DMS53 treated with DMSO at 0.1 percent for 48 hours (cell line): Measurements from ENCODE around the gene ARHGAP15.

Experiments used
- DNase-seq: peaks from one replicate; lab custom pipeline; 2025; ENCODE audit not compliant: unreplicated experiment; lab: John Stamatoyannopoulos, UW

ARHGAP15 gene

DNA sequence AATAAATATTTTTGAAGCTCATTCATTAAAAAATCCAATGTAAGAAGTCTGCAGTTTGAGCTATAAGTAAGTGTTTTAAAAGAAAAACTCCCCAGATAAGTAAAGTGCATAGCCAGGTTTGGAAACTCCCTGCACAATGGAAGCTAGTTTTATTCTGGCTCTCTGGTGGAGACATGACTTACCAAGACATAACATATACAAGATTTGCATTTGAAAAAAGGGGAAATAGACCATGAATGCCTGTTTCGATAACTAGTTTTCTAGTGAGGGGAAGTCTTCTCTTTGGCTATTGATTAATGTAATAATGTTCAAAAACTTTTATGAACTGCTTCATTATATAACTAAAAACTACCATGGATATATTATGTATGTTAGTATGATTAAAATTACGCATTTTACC is 435.2 kb downstream of the ARHGAP15 start:
- no peak for DNase-seq

DNA sequence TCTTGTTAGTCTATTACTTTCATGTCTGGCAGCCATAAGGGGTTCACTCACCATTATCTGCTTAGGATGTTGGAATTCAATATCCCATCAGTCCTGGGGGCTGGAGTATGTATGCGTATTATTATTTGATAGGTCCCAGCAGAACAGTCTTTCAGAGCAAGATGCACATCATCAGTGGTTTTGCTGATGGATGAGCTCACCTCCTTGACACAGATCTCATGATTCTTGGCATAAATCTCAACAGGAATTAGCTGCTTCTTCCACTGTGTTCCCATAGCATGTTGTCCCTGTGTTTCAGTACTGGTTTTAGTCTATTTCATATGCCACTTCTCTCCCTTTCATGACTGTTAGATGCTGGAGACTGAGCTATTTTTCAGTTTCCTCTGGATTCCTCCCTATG is 442.5 kb downstream of the ARHGAP15 start:
- DNase-seq, result no peak

DNA sequence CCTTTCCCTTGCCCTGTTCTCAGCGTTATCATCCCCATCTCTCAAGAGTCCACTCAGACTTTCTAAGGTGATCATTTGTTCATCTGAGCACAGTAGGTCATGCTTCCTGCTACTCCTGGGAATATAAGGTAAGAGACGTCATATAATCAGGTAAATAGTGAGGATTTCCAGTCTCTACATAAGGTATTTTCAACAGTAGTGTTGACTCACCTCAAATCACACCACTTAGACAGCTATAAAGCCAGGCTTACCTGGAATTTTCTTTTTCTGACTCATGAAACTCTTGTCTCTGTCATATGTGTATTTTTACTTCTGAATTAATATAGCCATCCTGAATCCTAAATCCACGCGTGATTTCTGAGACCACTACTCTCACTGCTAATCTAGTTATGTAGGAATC is 443.2 kb downstream of the ARHGAP15 start:
- no peak for DNase-seq

DNA sequence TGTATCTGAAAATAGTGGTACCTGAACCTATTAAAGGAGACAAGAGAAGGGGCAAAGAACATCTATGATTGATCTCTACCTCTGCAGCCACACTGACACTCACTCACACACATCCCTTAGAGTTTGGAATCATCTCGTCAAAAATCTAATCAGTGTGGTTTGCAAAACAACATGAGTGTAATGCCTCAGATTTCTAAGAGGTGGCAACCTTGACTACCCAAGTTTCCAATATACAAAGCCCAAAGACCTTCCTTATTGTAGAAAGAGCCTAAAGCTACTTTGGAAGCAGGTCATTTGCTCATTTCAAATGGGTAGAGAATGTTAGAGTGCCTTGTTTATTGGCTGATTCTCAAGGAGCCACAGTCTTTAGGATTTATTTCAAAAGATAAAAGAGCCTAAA is 444.9 kb downstream of the ARHGAP15 start:
- no peak for DNase-seq

DNA sequence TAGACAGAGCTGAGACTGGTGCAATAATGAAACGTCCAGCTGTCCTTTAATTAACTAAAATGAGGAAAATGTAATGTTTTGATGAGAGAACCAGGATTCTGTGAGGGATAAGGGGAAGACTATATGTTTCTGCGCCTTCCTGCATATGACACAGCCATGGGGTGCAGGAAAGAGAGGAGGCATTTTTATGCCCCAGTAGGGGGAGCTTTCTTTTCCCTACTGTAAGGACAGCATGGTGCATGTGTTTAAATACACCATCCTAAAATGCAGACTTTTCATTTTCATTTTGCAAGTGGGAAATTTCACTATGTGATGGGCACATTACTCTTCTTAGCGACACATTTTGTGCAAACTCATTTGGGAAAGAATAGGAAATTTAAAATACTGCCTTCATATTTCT is 446.1 kb downstream of the ARHGAP15 start:
- peak; percentile 3 for DNase-seq

DNA sequence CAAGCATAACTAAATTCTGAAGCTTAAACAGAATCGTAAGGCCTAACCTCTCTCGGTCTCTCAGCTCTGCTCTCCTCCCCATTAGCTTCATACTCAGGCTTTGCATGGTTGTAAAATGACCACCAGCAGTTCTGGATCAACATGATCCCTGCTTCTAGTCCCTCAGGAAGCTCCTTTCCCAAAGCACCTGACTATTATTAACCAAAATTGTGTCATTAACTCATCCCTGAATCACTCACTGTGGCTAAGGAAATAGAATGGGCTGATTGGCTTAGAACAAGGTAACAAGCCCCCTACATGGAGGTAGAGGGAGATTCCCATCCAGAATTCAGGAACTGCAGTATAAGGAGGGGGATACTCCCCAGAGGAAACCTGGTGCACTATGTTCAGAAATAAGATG is 448.3 kb downstream of the ARHGAP15 start:
- DNase-seq, result no peak

DNA sequence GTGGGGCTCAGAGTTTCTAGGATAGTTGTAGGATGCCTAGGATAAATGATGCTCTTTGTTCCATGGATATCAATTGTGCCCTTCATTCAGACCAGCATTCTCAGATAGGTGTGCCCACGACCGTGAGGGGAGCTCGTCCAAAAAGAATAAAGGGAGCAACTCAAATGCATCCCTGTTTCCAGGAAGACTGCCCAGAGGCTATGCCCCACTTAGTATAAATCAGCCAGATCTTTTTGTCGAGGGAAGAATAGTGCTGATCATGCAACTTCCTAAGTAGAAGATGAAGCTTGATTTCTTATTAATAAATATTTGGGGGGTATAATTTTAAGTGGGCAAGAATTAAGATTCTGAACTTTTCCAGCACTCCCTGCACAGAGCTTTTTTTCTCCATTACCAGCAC is 450.2 kb downstream of the ARHGAP15 start:
- no peak for DNase-seq

DNA sequence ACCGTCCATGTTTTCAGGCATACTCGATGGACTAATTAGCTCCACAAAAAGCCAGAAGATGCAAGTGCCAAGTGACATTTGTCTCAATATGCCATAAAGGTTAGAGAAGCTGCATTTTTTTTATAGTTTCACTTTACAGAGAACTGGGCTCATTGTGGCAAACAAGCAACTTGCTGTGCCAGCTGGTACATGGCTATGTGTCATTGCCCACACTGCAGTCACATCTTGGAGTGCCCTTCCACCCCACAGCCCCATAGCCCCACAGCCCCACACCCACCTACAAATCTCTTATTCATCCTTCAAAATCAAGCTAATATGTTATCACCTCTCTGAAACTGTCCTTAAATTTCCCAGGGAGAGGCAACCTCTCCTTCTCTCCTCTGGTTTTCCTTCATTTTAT is 451.9 kb downstream of the ARHGAP15 start:
- DNase-seq, result no peak

DNA sequence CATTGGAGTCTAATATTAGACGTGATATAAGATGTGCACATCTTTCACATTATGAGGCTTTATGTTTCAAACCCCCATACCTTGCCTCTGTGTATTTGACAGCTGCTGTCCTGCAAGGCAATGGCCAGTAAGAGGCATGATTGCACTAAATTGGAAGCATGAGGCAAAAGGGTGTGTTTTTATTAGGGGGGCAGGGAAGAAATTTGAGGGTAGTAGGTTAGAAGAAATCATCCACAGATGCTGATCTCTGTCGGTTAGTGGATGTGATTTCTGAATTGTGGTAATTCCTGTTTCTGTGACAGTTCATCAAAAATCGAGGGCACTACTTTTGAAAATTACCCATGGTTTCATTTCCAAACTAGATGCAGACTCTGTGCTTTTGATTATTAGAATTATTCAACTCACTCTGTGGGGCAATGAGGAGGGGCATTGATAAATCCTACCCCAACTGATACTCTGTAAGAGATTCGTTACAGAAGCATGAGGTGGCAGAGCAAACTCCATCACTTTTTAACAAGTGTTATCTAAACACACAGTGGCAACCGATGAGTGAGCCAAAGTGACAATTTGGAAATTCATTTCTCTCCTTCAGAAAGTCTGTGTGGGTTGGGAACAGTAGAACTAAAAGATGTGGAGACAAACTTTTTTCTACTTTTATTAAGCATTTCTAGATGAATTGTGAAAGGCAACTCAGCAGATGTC is 453.0 kb downstream of the ARHGAP15 start:
- no peak for DNase-seq

DNA sequence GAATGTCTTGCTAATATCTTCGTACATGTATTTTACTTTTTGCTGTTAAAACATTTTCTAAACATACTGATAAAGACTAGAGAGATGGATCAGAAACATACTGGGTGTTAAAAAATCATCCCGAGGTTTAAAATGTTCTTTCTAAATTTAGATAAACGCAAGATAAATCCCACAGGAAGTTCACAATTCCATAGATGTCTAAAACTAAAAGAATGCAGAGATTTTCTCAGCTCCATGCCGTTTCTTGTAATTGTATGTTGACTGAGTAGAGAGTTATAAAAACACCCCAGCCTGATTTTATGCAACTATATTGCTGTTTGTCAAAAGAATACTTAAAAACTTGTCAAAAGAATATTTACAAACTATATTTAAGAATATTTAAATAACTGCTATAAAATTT is 455.7 kb downstream of the ARHGAP15 start:
- DNase-seq, result no peak

DNA sequence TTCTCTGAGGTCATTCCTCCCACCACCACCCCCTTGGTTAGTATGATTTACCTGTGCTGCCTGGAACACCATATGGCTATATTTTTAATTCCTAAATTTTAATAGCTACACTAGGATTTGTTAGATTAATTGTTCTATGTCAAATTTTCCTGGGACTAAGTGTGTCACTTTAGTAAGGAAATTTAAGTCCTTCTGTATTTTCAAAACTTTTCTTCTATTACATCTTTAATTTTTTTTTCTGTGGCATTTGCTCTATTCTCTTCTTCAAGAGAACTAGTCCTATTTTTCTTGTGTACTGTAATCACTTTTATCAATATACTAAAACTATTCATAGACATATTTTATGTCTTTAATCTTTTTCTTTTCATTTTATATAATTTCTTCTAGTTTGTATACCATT is 456.9 kb downstream of the ARHGAP15 start:
- no peak for DNase-seq

DNA sequence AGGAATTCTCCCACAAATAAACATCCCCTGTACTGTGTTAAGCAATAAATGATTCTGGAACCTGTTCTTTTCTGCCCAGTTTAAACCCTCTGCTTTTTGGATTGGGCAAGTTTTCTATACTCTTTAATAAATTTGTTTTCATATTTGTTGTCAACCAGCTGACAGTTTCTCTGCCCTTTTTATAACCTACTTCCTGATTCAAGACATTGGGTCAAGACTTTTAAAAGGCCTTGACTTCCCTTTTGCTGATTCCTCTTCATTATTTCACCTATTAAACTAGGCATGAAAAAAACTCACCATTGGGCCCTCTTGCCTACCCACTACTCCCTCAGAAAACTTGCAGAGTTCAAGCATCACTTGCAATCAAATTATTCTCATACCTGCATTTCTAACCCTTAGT is 459.5 kb downstream of the ARHGAP15 start:
- DNase-seq, result no peak

DNA sequence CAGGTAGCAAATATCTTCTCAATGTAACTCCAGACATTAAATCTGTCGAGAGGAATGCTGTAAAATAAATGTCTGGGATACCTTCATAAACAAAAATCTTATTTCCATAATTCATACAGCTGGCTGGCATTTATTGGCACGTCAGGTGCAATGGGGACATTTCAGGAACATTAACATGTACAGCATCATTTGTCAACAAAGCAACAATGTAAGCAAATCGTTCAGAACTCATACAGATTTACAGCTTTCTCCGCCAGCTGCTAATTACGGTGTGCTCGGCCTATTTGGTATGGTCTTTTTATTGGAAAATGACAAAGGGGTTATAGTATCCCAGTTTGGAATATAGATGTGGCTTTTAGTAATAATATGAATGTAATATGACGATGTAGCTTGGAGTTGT is 464.9 kb downstream of the ARHGAP15 start:
- no peak for DNase-seq

DNA sequence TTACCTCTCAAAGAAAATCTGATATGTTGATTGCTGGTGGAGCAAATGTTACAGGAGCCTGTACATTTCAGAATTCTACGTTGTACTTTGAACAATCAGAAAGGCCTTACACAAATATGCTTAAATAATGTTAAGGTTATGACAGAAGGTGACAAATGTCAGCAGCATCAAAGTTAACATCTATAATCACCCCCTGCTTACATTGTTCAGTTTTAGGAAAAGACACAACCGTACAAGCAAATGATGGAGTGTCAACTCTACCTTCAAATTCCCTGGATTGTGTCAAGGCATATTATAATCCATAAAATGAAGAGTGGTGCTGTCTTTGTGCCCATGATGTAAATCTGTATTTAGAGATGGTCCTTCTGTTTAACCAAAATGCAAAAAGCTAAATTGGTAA is 465.5 kb downstream of the ARHGAP15 start:
- no peak for DNase-seq

DNA sequence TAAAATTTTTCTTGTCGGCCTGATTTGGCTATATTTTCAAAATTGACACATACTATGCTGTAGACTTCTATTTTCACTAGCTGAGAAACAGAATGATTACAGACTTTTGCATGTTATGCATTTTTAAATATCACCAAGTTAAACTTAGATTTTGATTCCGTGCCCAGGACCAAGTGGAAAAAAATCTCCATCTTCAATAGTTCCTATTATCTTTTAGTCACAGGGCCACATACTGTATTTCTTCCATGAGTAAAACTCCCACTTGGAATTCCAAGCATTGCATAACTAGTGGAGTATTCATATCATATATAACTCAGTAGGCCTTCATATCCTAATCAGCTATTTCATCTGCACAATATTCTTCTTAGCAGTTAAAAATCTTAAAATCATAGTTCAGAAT is 470.9 kb downstream of the ARHGAP15 start:
- DNase-seq, result no peak

DNA sequence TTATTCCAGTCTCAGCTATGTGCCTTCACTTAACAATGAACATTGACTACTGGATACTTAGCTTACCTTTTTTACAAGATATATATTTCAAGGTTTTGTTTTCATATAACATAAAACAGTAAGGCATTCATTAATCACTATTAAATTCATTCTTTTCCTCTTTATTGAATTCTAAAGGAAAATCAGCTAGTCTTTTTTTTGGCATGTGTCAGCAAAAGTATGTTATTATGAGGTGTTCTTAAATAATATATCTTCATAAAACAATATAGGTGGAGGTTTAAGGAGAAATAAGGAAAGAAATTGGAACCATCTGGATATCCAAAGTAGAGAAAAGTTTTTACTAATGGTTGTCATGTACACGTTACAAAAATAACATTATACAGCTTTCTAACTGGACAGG is 472.6 kb downstream of the ARHGAP15 start:
- DNase-seq, result no peak

DNA sequence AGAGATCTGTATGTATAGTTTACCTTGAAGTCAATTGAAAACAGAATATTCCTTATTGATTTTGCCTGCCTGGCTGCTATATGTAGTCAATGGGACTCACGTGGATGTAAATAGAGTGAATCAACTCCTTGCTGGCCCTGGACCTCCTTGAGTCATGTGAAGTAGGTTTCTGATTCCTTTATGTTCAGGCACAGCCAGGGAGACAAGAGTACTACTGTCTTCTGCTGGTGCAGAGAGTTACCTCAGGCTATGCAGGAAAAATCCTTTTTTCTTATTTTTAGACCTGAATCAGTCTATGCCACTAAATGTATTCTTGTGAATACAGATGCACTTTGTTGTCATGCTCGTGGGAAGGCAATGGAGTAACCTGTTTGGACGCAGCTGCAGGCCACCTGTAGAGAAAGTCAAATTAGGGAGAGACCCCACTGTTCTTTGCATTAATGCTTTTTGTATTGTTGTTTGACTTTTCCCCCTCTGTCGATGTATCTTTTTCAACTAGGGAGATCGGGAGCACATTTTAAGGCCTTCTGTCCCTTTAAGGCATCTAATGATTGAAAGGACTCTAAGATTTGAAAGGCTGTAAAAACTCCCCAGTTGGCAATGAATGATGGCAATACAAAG is 473.9 kb downstream of the ARHGAP15 start:
- no peak for DNase-seq

DNA sequence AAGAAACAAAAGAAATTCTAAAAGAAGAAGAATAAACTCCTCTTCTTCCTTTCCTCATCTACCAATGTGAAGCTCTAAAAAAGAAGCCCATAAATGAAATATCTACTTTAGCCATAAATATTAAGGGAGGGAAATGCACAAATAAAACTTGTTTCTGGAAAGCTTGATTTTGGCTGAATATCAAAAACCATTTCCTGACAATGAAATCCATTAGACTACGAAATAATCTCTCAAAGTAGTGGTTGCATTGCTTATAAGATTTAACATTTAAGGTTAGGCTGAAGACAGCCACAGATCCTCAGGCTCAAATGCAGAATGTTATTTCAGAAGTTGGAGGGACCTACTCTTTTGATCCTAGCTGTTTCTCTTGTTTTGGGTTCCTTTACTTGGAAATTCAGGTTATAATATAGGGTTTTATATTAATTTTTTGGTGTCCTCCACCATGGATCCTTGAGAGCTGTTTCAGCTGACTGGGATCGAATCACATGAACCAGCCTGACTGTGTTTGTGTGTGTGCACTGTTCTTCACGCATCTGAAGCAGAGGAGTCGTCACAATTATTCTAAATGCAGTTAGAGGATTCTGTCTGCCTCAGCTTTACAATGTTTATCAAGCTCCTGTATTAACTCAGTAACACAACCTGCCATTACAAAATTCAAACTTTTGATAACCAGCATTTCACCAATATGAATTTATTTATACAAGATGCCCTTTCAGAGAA is 474.8 kb downstream of the ARHGAP15 start:
- DNase-seq, result no peak

DNA sequence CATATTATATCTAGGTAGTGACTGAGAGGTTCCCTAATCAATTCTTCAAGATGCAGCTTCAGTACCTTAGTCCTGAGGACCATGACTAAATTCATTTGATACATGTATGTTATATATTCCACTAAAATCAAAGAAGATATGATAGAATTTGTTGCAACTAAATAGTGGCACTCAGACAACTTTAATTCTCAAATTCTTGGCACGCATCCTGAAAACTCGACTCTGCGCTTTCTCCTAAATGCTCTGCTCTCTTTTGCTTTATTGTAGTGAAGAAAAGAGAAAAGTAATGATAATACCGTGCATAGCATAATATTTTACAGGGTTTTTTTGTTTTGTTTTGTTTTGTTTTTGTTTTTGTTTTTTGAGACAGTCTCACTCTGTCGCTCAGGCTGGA is 475.3 kb downstream of the ARHGAP15 start:
- DNase-seq, result no peak

DNA sequence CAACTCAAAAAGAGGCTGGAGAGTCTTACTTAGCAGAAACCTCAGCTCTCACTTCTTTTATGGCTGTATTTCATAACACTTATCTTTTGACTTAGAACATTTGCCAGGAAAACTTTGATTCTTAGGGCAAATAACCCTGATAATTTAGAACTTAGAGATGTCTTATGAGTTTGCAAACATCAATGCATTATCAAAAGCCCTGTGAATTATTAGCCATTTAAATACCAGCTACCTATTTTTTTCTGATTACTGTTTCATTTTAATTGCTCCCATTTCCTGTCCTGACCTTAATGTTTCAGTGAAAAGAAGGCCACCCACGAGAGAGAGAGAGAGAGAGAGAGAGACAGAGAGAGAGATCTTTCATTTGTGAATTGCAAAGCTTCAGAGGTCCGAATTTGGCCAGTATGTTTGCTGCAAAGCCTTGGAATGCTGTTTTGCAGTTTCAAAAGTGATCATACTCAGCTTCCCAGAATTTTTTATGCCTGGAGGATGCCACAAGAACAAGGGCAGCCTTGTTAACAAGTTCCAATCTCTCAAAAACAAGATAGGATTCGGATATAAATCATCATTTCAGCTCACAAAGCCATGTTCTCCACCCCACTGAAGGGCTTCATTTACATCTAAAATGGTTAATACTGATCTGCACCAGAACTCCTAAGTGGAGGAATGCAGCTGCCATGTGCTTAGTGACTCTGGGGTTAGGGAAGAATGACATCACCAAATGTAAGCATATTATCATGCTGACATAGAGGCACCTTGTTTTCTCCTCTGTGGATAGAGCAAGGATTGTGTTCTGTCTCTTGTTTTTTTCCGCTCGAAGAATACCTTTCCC is 478.2 kb downstream of the ARHGAP15 start:
- no peak for DNase-seq

DNA sequence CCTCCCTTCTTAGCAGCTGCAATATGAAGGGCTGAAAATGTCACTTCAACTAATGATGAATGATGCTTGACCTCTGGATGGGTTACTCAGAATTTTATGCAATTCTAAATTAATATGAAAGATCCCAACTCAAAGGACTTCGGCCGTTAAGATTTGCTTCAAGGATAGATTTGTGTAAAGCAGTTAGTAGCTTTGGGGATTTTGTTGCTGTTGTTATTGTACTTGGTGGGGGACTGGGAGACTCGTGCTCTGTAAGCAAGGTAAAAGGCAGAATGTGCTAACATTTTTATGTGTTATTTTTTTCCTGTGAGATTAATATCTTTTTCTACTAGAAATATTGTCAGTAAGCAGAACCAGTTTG is 478.8 kb downstream of the ARHGAP15 start:
- DNase-seq, result no peak

DNA sequence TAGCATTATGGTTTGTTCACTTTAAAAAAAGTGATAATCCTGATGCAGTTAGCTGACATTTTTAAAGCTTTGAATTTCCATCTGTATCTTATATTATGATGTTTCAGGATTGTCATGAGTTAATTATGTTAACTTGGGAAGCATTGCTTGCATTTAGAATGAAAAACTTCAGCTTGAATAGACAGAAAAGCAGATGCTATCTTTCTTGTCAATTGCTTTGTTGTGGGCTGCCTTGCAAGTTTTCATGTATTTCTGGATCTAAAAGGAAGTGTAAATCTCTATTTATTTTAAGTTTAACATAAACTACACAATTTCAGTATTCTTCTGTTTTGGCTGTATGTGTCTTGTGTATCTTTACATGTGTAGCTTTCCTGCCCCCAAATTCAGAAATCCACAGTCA is 479.5 kb downstream of the ARHGAP15 start:
- no peak for DNase-seq
